IMR-90 (cell line): ENCODE data around the gene KRT6A. TPM values are rescaled to one million over a fixed set of nuclear protein-coding genes. Genes with fewer than 3 reads are reported as not detected.

Experiments used
- ATAC-seq: fragments of 200-7000 bp; cut with Tn5 transposase; 2 replicates; pipeline ENCODE4 v1.9.1; 2020; ENCODE audit warnings: low read depth, mild to moderate bottlenecking, moderate library complexity
- BruUV-seq: library from RNA; stranded (reverse); fragments of 400-500 nt; replicated peaks from 2 replicates; lab custom pipeline; 2021; lab: Mats Ljungman, UMichigan
- CTCF ChIA-PET: fragments of 300-600 bp; formaldehyde crosslinking; extraction: SDS; loops from one replicate; lab custom pipeline; 2021; ENCODE audit warnings: antibody characterized with exemption; lab: Yijun Ruan, JAX
- POLR2A ChIA-PET: fragments of 300-600 bp; sonication (Branson Sonifier 250); formaldehyde crosslinking; loops from one replicate; lab custom pipeline; 2022; ENCODE audit warnings: antibody characterized with exemption; ENCODE audit not compliant: unreplicated experiment; lab: Charles Lee
- DNase-seq: peaks from one replicate; pipeline ENCODE4 v3.0.0; 2013
- H2AFZ ChIP-seq: replicated peaks from 2 replicates; pipeline ENCODE3; 2013; ENCODE audit warnings: low read length, mild to moderate bottlenecking; ENCODE audit not compliant: poor library complexity
- H2AK5ac ChIP-seq: 2 replicates; pipeline ENCODE4 v1.6.1; 2013; ENCODE audit warnings: low read depth, low read length, inconsistent platforms
- H2AK9ac ChIP-seq: replicated peaks from 2 replicates; pipeline ENCODE3; 2013; ENCODE audit warnings: mild to moderate bottlenecking, low read depth, low read length, moderate library complexity; ENCODE audit not compliant: poor library complexity
- H2BK120ac ChIP-seq: 2 replicates; pipeline ENCODE4 v1.6.1; 2013; ENCODE audit warnings: low read depth, low read length, inconsistent platforms
- H2BK15ac ChIP-seq: 3 replicates; pipeline ENCODE4 v1.6.1; 2013; ENCODE audit warnings: low read depth, low read length, inconsistent platforms
- H2BK20ac ChIP-seq: 2 replicates; pipeline ENCODE4 v1.6.1; 2013; ENCODE audit warnings: low read depth, mild to moderate bottlenecking, inconsistent platforms, low read length, moderate library complexity
- H2BK5ac ChIP-seq: 2 replicates; pipeline ENCODE4 v1.6.1; 2013; ENCODE audit warnings: mild to moderate bottlenecking, low read depth, low read length, inconsistent platforms; ENCODE audit not compliant: poor library complexity, severe bottlenecking
- H3K14ac ChIP-seq: replicated peaks from 2 replicates; pipeline ENCODE4 v1.6.1; 2013; ENCODE audit warnings: low read depth, low read length, inconsistent platforms
- H3K18ac ChIP-seq: 2 replicates; pipeline ENCODE4 v1.6.1; 2013; ENCODE audit warnings: low read depth, low read length, control low read depth
- H3K23ac ChIP-seq: 2 replicates; pipeline ENCODE4 v1.6.1; 2013; ENCODE audit warnings: low read depth, low read length, inconsistent platforms
- H3K27ac ChIP-seq: 2 replicates; pipeline ENCODE4 v1.5.1; 2013; ENCODE audit warnings: mild to moderate bottlenecking, control low read depth, low read length; ENCODE audit not compliant: insufficient read depth
- H3K27me3 ChIP-seq: 2 replicates; pipeline ENCODE4 v1.6.1; 2013; ENCODE audit warnings: low read length; ENCODE audit not compliant: control insufficient read depth, insufficient read depth
- H3K36me3 ChIP-seq: 2 replicates; pipeline ENCODE4 v1.6.1; 2013; ENCODE audit warnings: low read length, mixed read lengths; ENCODE audit not compliant: control insufficient read depth, insufficient read depth
- H3K4ac ChIP-seq: 2 replicates; pipeline ENCODE4 v1.6.1; 2013; ENCODE audit warnings: low read depth, low read length, inconsistent platforms
- H3K4me1 ChIP-seq: 2 replicates; pipeline ENCODE4 v1.6.1; 2013; ENCODE audit warnings: low read length, mixed read lengths; ENCODE audit not compliant: control insufficient read depth, insufficient read depth
- H3K4me2 ChIP-seq: 2 replicates; pipeline ENCODE4 v1.6.1; 2013; ENCODE audit warnings: low read depth, mild to moderate bottlenecking, control low read depth, low read length, moderate library complexity
- H3K4me3 ChIP-seq: 2 replicates; pipeline ENCODE4 v1.5.1; 2013; ENCODE audit warnings: low read depth, mild to moderate bottlenecking, control low read depth, low read length, moderate library complexity; ENCODE audit not compliant: insufficient read depth
- H3K56ac ChIP-seq: 2 replicates; pipeline ENCODE4 v1.6.1; 2013; ENCODE audit warnings: low read length, inconsistent platforms; ENCODE audit not compliant: insufficient read depth; ENCODE audit errors: extremely low read depth
- H3K79me1 ChIP-seq, 2 experiments: 2 replicates each; pipeline ENCODE4 v1.6.1; 2013; ENCODE audit warnings: low read length in 2 of 2, inconsistent platforms in 1 of 2, low read depth in 1 of 2
- H3K9ac ChIP-seq: 2 replicates; pipeline ENCODE4 v1.6.1; 2013; ENCODE audit warnings: low read depth, low read length, control low read depth
- H3K9me1 ChIP-seq: 2 replicates; pipeline ENCODE4 v1.6.1; 2013; ENCODE audit warnings: low read length, inconsistent platforms; ENCODE audit not compliant: insufficient read depth
- H3K9me3 ChIP-seq: 2 replicates; pipeline ENCODE4 v1.6.1; 2013; ENCODE audit warnings: low read length; ENCODE audit not compliant: control insufficient read depth, insufficient read depth
- H4K20me1 ChIP-seq: 2 replicates; pipeline ENCODE4 v1.6.1; 2013; ENCODE audit warnings: low read length, inconsistent platforms; ENCODE audit not compliant: insufficient read depth
- H4K5ac ChIP-seq: 2 replicates; pipeline ENCODE4 v1.6.1; 2013; ENCODE audit warnings: mild to moderate bottlenecking, low read depth, low read length, control low read depth
- H4K8ac ChIP-seq, 2 experiments: 2 replicates each; pipeline ENCODE4 v1.6.1; 2013; ENCODE audit warnings: low read depth in 2 of 2, low read length in 2 of 2, control low read depth in 1 of 2, inconsistent platforms in 1 of 2
- H4K91ac ChIP-seq: 2 replicates; pipeline ENCODE4 v1.6.1; 2013; ENCODE audit warnings: low read depth, low read length, inconsistent platforms; ENCODE audit not compliant: insufficient read depth
- MAZ ChIP-seq: IDR thresholded peaks from 2 replicates; pipeline ENCODE4 v1.6.1; 2012; ENCODE audit warnings: low read depth, mild to moderate bottlenecking, low read length, improper control_type of control experiment, moderate library complexity, borderline replicate concordance
- WGBS, 2 experiments: methylation state at CpG; one replicate each; pipeline versions ENCODE4 v1.1.5 to v1.1.7; 2013; ENCODE audit warnings: missing lambda C conversion rate in 2 of 2; ENCODE audit not compliant: insufficient read length in 1 of 2; ENCODE audit errors: extremely low coverage in 2 of 2; 5-methylcytosine and 5-hydroxymethylcytosine counted together
- dilution Hi-C: fragments of 300-500 bp; cut with HindIII; formaldehyde crosslinking; loops from one replicate; pipeline ENCODE4 v1.14.3; 2018; ENCODE audit warnings: low sequenced_read_pairs; ENCODE audit not compliant: unreplicated experiment
- in situ Hi-C: fragments of 300-500 bp; cut with MboI; formaldehyde crosslinking; loops from 3 replicates; pipeline ENCODE4 v1.14.3; 2019; ENCODE audit warnings: low sequenced_read_pairs, inconsistent platforms, mixed read lengths
- intact Hi-C: fragments of 100-400 bp; cut with micrococcal nuclease; formaldehyde crosslinking; loops from 2 replicates; pipeline ENCODE4 v1.10.0; 2022
- polyA plus RNA-seq, 3 experiments: library from polyadenylated mRNA; depleted of rRNA; stranded (reverse); fragments of >200 nt; gene quantifications; 2 replicates each; pipeline ENCODE4 v1.2.3, GENCODE V29; 2012; ENCODE audit warnings: low replicate concordance in 1 of 3
- total RNA-seq: library from RNA; depleted of rRNA; stranded (reverse); fragments of >200 nt; gene quantifications from 2 replicates; pipeline ENCODE4 v1.2.3, GENCODE V29; 2012

KRT6A gene
- total and polyA plus RNA-seq, 2 of the 4 experiments (the other 2 are of a cell fraction), result not detected

- Histone ChIP-seq H3K27me3 (peaks cover 30% of the 10 kb centered on the region), H3K56ac (no peak overlapping the region), H2BK120ac (no peak overlapping the region), H3K4me3 (no peak overlapping the region), H3K23ac (no peak overlapping the region), H4K5ac (no peak overlapping the region), H3K4me2 (no peak overlapping the region), H3K4ac (no peak overlapping the region), H2AK9ac (no peak overlapping the region), H3K9me3 (no peaks in the 10 kb centered on the region), H3K9ac (no peak overlapping the region), H3K36me3 (no peaks in the 10 kb centered on the region), H3K9me1 (no peaks in the 10 kb centered on the region), H3K14ac (no peak overlapping the region), H2AFZ (no peak overlapping the region), H4K8ac (no peak overlapping the region), H3K4me1 (no peaks in the 10 kb centered on the region), H2AK5ac (no peak overlapping the region), H4K20me1 (no peaks in the 10 kb centered on the region; the same call in 1 of the 2 replicates), H4K91ac (no peak overlapping the region), H3K18ac (no peak overlapping the region), H3K79me1 (no peaks in the 10 kb centered on the region), H2BK5ac (no peak overlapping the region), H2BK15ac (no peak overlapping the region), H2BK20ac (no peak overlapping the region), H3K27ac (no peak overlapping the region)
- ATAC-seq (no peak), DNase-seq (no peak)
- 80% methylated on average over 1 of the region's 14 CpGs; no CpG with 5 or more reads in 1 of the 2 experiments for WGBS, 2 experiments
- in situ Hi-C loops (no loop called here), intact Hi-C loops (no loop called here), dilution Hi-C loops (no loop called here)
- ChIA-PET CTCF (interaction anchor here (0.8 kb wide), 1 partner anchor 16 kb away, joined by 3 read pairs; no protein-coding TSS in a partner anchor), POLR2A (no interaction called here)
- no peak for TF ChIP-seq MAZ
- no TSS peak for BruUV-seq
Measured at GRCh38 chr12:52517005-52517835, 24.2 kb upstream of the KRT6A start.
